Measurements from ENCODE around the gene PRAC2. TPM values are rescaled to one million over a fixed set of nuclear protein-coding genes. Genes with fewer than 3 reads are reported as not detected.

PRAC2 gene
- total RNA-seq, 4 donors from 2014 or later, result not detected

DNA sequence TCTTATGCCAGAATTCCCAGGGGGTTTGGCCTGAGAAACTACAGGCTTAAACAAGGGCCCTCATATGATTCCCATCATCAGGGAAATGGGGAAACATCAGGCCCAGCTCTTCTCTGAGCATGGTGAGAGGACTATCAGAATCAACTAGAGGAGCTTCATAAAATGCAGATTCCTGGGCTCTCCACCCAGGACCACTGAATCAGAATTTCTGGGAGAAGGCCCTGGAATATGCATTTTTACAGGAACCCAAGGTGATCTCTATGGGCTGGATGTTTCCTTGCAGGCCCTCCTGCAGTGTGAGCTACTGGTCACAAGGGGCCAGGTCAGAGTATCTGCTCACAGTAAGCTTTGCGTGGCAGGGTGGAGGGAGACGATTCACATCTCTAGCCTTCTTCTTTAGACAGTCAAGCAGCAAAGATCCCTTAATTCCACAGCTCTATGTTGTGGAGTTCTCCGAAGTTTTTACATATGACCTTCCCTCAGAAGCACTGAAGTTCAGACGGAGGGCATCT, 44.3 kb downstream of the PRAC2 start:
- H3K4me3 ChIP-seq, result no peak overlapping the region
- no peaks in the 10 kb centered on the region for H3K36me3 ChIP-seq
- H3K4me1 ChIP-seq, result no peaks in the 10 kb centered on the region
- 94% methylated on average over 4 of the region's 4 CpGs for WGBS
- H3K27ac ChIP-seq, result no peak overlapping the region
- peaks cover 64% of the 10 kb centered on the region for H3K27me3 ChIP-seq
- H3K9me3 ChIP-seq, result no peaks in the 10 kb centered on the region
- no peak for DNase-seq (ENCODE audit: low spot score in 2 of 2)
- TF ChIP-seq EP300 (IDR thresholded peaks at IDR 0.05) (no peak), POLR2A (IDR thresholded peaks at IDR 0.05) (no peak), POLR2AphosphoS5 (IDR thresholded peaks at IDR 0.05) (no peak)
- TF ChIP-seq, protein P1, sequence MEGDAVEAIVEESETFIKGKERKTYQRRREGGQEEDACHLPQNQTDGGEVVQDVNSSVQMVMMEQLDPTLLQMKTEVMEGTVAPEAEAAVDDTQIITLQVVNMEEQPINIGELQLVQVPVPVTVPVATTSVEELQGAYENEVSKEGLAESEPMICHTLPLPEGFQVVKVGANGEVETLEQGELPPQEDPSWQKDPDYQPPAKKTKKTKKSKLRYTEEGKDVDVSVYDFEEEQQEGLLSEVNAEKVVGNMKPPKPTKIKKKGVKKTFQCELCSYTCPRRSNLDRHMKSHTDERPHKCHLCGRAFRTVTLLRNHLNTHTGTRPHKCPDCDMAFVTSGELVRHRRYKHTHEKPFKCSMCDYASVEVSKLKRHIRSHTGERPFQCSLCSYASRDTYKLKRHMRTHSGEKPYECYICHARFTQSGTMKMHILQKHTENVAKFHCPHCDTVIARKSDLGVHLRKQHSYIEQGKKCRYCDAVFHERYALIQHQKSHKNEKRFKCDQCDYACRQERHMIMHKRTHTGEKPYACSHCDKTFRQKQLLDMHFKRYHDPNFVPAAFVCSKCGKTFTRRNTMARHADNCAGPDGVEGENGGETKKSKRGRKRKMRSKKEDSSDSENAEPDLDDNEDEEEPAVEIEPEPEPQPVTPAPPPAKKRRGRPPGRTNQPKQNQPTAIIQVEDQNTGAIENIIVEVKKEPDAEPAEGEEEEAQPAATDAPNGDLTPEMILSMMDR (IDR thresholded peaks at IDR 0.05), result no peak

DNA sequence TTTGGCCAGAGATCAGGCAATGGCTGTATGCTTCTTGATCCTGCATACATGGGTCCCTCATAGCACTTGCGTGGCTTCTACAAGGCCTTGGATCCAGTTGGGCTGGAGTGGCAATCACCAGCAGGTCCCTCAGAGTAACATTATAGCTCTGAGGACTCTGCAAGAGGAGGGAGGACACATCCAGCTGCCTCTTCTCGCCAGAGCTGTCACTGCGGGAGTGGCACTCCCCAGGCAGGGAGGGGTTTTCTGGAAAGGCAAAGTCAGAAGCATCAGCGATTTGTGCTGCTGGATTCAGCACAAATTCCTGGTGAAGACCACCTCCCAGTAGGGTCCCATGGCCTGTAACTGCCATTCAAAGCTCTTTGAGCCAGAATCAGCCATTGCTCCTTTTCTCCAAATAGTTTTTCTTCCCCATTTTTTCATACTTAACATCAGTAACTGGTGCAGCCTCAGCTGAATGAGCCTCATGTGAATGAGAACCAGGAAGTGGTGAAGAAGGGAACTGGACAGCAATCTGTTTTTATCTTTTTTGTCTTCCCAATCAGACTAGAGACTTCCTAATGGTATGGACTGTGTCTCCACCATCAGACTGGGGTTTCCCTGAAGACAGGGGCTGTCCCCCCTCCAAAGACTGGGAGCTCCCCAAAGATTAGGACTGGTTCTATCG, 46.2 kb downstream of the PRAC2 start:
- no peak overlapping the region for H3K4me3 ChIP-seq

DNA sequence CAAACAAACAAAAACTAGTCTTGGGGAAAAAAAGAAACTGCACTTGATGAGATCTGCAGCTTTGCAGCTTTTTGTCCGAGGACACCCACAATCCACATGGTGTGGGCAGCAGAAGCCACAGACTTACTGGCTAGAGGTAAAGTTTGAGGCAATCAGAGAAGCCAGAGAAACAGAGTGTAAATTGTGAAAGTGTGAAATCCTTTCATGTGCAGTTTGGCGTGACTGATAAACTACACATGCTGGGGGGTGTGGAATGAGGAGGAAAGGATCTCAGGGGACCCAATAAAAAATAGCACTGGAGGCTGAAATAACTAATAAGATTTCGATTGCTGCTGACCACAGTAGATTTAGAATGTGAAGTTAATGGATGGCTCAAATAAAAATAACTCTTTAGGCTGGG, 48.0 kb downstream of the PRAC2 start:
- no peak overlapping the region for H3K27ac ChIP-seq
- no peaks in the 10 kb centered on the region for H3K4me1 ChIP-seq
- no peak for DNase-seq (ENCODE audit: low spot score in 2 of 2)
- H3K9me3 ChIP-seq, result no peaks in the 10 kb centered on the region
- peaks cover 56% of the 10 kb centered on the region for H3K27me3 ChIP-seq
- 51% methylated on average over 3 of the region's 3 CpGs for WGBS
- no peaks in the 10 kb centered on the region for H3K36me3 ChIP-seq
- H3K4me3 ChIP-seq, result no peak overlapping the region
- TF ChIP-seq POLR2AphosphoS5 (IDR thresholded peaks at IDR 0.05) (no peak), EP300 (IDR thresholded peaks at IDR 0.05) (no peak), POLR2A (IDR thresholded peaks at IDR 0.05) (no peak)
- TF ChIP-seq, protein P1 (IDR thresholded peaks at IDR 0.05), result no peak

More for the DNA sequence above, 46.2 kb downstream of the PRAC2 start:
- Histone ChIP-seq H3K27ac (no peak overlapping the region), H3K36me3 (no peaks in the 10 kb centered on the region), H3K4me1 (no peaks in the 10 kb centered on the region), H3K27me3 (peaks cover 59% of the 10 kb centered on the region), H3K9me3 (no peaks in the 10 kb centered on the region)
- no peak for DNase-seq (ENCODE audit: low spot score in 2 of 2)
- TF ChIP-seq POLR2A (IDR thresholded peaks at IDR 0.05) (no peak), EP300 (IDR thresholded peaks at IDR 0.05) (no peak), POLR2AphosphoS5 (IDR thresholded peaks at IDR 0.05) (no peak)
- TF ChIP-seq, protein P1 (IDR thresholded peaks at IDR 0.05), result no peak
- WGBS, result 83% methylated on average over 4 of the region's 5 CpGs

DNA sequence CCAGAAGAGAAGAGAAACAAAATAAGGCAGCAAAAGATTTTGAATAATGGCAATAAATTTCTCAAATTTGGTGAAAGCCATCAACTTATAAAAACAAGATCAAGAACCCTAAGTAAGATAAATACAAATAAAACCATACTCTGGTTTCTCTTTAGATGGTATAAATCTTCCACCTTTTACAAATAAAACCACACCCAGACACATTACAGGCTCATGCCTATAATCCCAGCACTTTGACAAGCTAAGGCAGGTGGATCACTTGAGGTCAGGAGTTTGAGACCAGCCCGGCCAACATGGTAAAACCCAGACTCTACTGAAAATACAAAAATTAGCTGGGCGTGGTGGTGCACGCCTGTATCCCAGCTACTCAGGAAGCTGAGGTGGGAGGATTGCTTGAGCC, 50.3 kb downstream of the PRAC2 start:
- Histone ChIP-seq H3K27ac (no peak overlapping the region), H3K27me3 (peaks cover 50% of the 10 kb centered on the region), H3K36me3 (no peaks in the 10 kb centered on the region), H3K9me3 (no peaks in the 10 kb centered on the region), H3K4me1 (no peaks in the 10 kb centered on the region), H3K4me3 (no peak overlapping the region)
- TF ChIP-seq POLR2AphosphoS5 (IDR thresholded peaks at IDR 0.05), result no peak
- TF ChIP-seq POLR2A (IDR thresholded peaks at IDR 0.05), result no peak
- no peak for TF ChIP-seq EP300 (IDR thresholded peaks at IDR 0.05)
- TF ChIP-seq, protein P1 (IDR thresholded peaks at IDR 0.05), result no peak
- WGBS, result 84% methylated on average over 3 of the region's 3 CpGs
- no peak for DNase-seq (ENCODE audit: low spot score in 2 of 2)

Other genes starting within 250 kb of the PRAC2 start
- not detected for gene HOXB1, start 192.2 kb upstream of the PRAC2 start, total RNA-seq
- 10 to 100 TPM in 2 of 4 donors, 1 to 10 TPM in 2; 8.4 to 13.6 (median 9.9) TPM for gene HOXB2, start 178.1 kb upstream of the PRAC2 start, total RNA-seq
- 1 to 10 TPM in 3 of 4 donors, under 1 TPM in 1; 0.42 to 3.5 (median 1.0) TPM for gene HOXB4, start 144.8 kb upstream of the PRAC2 start, total RNA-seq
- 10 to 100 TPM in 1 of 4 donors, 1 to 10 TPM in 3; 2.3 to 20.8 (median 3.9) TPM for gene HOXB3, start 132.9 kb upstream of the PRAC2 start, total RNA-seq
- gene HOXB5, start 129.4 kb upstream of the PRAC2 start, total RNA-seq, result under 1 TPM in 2 of 4 donors, not detected in 2; 0.72 to 0.80 TPM
- gene HOXB6, start 118.2 kb upstream of the PRAC2 start, total RNA-seq, result 1 to 10 TPM in 2 of 4 donors, under 1 TPM in 1, not detected in 1; 0.39 to 4.5 (median 1.3) TPM
- gene HOXB7, start 112.2 kb upstream of the PRAC2 start, total RNA-seq, result 1 to 10 TPM in 3 of 4 donors, under 1 TPM in 1; 0.95 to 3.6 (median 2.4) TPM
- gene HOXB8, start 107.9 kb upstream of the PRAC2 start, total RNA-seq, result not detected
- gene HOXB9, start 96.8 kb upstream of the PRAC2 start, total RNA-seq, result under 1 TPM in 2 of 4 donors, not detected in 2; 0.23 to 0.42 TPM
- not detected for gene PRAC1, start 667 bp upstream of the PRAC2 start, total RNA-seq
- not detected for gene HOXB13, start 5.6 kb downstream of the PRAC2 start, total RNA-seq
- gene TTLL6, start 94.0 kb downstream of the PRAC2 start, total RNA-seq, result not detected
- 100 to 1,000 TPM in 2 of 4 donors, 10 to 100 TPM in 2; 87.2 to 133 (median 102) TPM for gene CALCOCO2, start 107.8 kb downstream of the PRAC2 start, total RNA-seq
- gene ATP5MC1, start 169.6 kb downstream of the PRAC2 start, total RNA-seq, result 100 to 1,000 TPM in 3 of 4 donors, 10 to 100 TPM in 1; 79.8 to 128 (median 112) TPM
- gene UBE2Z, start 185.2 kb downstream of the PRAC2 start, total RNA-seq, result 10 to 100 TPM; 57.2 to 73.2 (median 69.7) TPM
- gene SNF8, start 221.7 kb downstream of the PRAC2 start, total RNA-seq, result 10 to 100 TPM; 41.1 to 80.1 (median 63.6) TPM
- gene GIP, start 245.4 kb downstream of the PRAC2 start, total RNA-seq, result not detected

Measured in suprapubic skin (tissue), 4 donors.